Prostate gland (tissue), 2 donors: Measurements from ENCODE around the gene GNRHR.

ENCODE experiments used
- CTCF ChIP-seq, 4 experiments: fragments of 200-600 bp in 2 of 4; fragments of 450-650 bp in 2 of 4; sonication (generic) in 2 of 4; IDR thresholded peaks; 1 replicate in 3 of 4; 2 replicates in 1 of 4; pipeline ENCODE4 v1.5.1; 2016 to 2019; ENCODE audit warnings: antibody characterized with exemption in 4 of 4, mild to moderate bottlenecking in 2 of 4, moderate library complexity in 2 of 4
- POLR2A ChIP-seq: fragments of 450-650 bp; IDR thresholded peaks from one replicate; pipeline ENCODE4 v1.6.1; 2016; ENCODE audit warnings: antibody characterized with exemption, mild to moderate bottlenecking
- POLR2AphosphoS5 ChIP-seq: sonication (generic); formaldehyde crosslinking; IDR thresholded peaks from one replicate; pipeline ENCODE4 v1.6.1; 2017; ENCODE audit warnings: antibody characterized with exemption

- TF ChIP-seq CTCF (IDR thresholded peaks at IDR 0.05) = no peak
- TF ChIP-seq POLR2AphosphoS5 = no peak
- TF ChIP-seq POLR2A = no peak
These were observed 36.5 kb upstream of the GNRHR start for GRCh38 chr4:67790721-67791120.
